Posterior vena cava (tissue), 2 donors: ENCODE measurements around the gene SNRPD1. TPM values are rescaled to one million over a fixed set of nuclear protein-coding genes. Genes with fewer than 3 reads are reported as not detected.
"Not testable (repeated sequence)": the region's sequence is repeated elsewhere in the genome, so short reads cannot be mapped to it uniquely, and the experiment has no call there.

Experiments
- DNase-seq: peaks from one replicate; pipeline ENCODE4 v3.0.0-alpha.2; 2020; ENCODE audit warnings: low spot score
- intact Hi-C, 2 donors: fragments of 100-400 bp; cut with DNase I; formaldehyde crosslinking; loops; one replicate each; pipeline versions ENCODE4 v1.14.1 to v1.14.2; 2022 to 2023
- long read RNA-seq, 2 donors: library from polyadenylated mRNA; unstranded; transcript quantifications; one replicate each; pipeline ENCODE4 v2.0.0, GENCODE V29; 2020 to 2021
- total RNA-seq, 2 donors: library from RNA; stranded (reverse); fragmentation: NEBNext Ultra II Directional; extraction: Animal tissue kit (Norgen Biotek cat#: 25700); gene quantifications; one replicate each; pipeline ENCODE4 v1.2.1, GENCODE V29; 2021
- donor health status: DM: yes; HTN: yes; CAD: no.
- donor health status: DM: yes; HTN: yes; CAD: no.

Gene SNRPD1
- 10 to 100 TPM; 32.8 to 36.5 TPM for total RNA-seq
- long read RNA-seq, donor 1, full-length matches to known transcripts, result 13 of 14 reads
- long read RNA-seq, donor 1, partial matches to known transcripts, result 0 of 14 reads
- long read RNA-seq, donor 1, other reads (novel, unspliced or antisense), result 1 of 14 reads
- long read RNA-seq, donor 2, full-length matches to known transcripts, result 46 of 53 reads
- long read RNA-seq, donor 2, partial matches to known transcripts, result 2 of 53 reads
- long read RNA-seq, donor 2, other reads (novel, unspliced or antisense), result 5 of 53 reads

DNA sequence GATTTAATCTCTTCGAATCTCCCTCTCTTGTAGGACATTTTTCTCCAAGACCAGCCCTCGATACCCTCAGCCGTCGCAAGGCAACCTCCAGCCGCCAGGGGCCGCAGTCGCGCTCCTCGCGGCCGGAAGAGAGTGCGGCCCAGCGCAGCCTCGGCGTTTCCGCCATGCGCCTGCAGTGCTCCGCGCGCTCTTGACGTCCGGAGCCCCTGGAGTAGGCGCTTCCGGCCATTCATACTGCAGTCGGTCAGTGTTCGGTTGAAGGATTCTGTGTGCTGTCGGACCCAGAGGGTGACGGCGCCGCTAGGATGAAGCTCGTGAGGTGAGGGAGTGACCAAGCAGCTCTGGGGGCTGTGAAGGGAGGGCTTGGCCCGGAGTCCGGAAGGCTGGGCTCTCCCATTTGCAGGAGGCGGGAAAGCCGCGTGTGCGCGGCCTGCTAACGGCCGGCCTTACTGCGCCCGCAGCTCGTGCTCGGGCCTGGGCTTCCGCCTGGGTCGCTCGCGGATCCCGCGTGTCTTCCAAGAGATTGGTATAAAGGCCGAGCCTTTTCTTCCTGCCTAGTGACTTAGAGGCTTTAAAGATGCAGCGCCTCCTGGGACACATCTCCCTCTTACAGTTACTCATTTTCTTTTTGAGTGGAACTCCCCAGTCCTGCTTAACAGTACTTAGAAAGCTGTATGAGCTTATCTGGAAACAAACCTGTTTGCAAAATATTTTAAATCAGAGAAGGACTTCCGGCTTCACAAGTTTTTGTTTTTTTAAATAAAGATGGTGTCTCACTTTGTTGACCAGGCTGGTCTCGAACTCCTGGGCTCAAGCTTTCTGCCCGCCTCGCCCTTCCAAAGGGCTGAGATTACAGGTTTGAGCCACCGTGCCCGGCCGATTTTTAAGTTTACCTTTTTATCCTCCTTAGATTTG lies at the start of gene SNRPD1:
SNRPD1 (plus strand) TSS at position 190 of the 915 bp plus-strand sequence; CDS start at position 306, 116 bp downstream.
- DNase-seq, result peak; percentile 97
- intact Hi-C loops, result no loop called here

DNA sequence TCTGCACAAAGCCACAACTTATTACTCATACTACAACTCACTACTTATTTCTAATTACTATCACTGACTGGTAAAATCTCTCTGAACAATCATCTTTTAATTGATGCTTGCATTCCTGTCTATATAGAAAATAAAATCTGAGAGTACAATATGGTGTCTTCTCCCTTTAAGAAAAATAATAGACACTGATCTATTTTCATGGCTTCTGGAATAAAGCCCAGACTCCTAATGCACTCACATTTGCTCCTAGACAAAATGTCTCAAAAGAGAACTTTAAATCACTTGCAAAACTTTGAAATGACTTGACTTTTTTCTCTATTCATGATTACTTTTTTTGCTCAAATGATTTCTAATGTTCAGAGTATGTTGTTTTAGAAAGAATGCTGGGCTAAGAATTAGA lies 40.3 kb upstream of the SNRPD1 start:
- intact Hi-C loops, result no loop called here
- no peak for DNase-seq

DNA sequence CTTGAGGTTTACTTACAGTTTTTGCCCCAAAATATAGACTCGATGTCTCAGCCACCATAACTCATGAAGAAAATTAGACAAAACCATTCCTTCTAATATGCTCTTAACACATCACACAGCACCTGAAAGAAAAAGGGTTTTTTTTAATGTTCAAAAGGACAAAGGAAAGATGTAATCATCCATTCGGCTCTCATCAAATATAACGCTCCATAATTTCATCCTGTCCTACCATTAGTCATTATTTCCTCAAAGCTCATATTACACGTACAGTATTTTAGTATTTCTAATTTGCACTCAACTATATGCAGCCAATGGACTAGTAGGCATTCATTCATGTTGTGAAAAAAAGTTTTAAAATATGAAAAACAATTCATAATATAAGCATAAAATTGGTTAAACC lies 36.5 kb upstream of the SNRPD1 start:
- intact Hi-C loops, result no loop called here
- no peak for DNase-seq

DNA sequence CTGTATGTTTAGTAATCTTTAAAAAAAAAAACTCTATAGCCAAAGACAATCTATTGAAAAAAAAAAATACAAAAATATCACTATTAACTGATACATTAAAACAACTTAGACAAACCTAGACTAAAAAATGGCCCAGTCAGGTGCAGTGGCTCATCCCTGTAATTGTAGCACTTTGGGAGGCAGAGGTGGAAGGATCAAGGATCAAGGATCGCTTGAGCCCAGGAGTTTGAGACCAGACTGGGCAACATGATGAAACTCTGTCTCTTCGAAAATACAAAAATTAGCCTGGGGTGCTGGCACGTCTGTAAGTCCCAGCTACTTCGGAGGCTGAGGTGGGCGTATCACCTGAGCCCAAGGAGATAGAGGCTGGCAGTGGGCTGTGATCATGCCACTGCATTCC lies 27.7 kb upstream of the SNRPD1 start:
- DNase-seq, result no peak
- intact Hi-C loops, result no loop called here

DNA sequence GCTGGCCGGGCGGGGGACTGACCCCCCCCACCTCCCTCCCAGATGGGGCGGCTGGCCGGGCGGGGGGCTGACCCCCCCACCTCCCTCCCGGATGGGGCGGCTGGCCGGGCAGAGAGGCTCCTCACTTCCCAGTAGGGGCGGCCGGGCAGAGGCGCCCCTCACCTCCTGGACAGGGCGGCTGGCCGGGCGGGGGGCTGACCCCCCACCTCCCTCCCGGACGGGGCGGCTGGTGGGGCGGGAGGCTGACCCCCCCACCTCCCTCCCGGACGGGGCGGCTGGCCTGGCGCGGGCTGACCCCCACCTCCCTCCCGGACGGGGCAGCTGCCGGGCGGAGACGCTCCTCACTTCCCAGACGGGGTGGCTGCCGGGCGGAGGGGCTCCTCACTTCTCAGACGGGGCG lies 19.8 kb upstream of the SNRPD1 start:
- intact Hi-C loops, result not testable (repeated sequence)

DNA sequence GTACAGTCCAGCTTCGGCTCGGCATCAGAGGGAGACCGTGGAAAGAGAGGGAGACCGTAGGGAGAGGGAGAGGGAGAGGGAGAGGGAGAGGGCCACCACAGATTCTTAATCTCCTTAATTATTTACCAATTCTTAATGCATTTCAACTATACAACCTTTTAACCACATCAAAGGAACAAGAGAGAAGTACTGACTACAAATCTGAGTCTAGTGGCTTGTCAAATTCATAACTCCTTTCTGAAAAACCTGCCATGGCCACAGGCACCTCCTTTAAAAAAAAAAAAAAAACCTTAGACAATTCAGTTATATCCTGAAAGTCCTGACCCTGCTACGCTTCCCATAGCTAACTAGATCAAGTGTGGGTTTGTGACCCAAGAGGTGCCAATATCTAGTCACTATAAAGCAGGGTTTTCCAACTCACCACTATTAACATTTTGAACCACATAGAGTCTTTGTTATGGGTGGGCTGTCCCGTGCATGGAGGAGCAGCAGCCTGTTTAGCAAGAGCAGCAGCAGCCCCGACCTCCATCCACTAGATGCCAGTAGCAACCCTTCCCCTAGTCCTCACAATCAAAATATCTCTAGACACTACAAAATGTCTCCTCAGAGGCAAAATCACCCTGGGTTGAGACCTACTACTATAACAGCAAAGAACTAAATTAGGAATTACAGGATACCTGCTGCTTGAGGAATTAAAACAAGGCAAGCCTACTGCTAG lies 18.4 kb upstream of the SNRPD1 start:
- DNase-seq, result no peak
- intact Hi-C loops, result no loop called here

More for the DNA sequence above, 19.8 kb upstream of the SNRPD1 start:
- DNase-seq, result not testable (repeated sequence)

DNA sequence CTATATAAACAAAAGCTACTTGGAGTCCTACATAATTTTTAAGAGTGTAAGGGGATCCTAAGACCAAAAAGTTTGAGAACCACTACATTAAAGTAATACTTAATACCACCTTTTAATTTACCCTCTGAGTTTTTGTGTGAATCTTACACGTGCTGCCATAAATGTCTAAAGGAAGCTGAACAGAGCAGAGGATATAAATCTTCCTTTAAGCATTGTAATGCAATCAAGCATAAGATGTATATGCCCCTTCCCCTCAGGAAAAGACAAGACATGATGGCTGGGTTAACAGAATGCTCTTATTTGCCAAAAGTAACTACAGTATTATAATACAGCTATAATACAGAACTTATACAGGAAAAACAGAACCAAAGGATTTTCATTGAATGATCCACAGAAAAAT lies 14.5 kb upstream of the SNRPD1 start:
- no peak for DNase-seq
- intact Hi-C loops, result no loop called here

DNA sequence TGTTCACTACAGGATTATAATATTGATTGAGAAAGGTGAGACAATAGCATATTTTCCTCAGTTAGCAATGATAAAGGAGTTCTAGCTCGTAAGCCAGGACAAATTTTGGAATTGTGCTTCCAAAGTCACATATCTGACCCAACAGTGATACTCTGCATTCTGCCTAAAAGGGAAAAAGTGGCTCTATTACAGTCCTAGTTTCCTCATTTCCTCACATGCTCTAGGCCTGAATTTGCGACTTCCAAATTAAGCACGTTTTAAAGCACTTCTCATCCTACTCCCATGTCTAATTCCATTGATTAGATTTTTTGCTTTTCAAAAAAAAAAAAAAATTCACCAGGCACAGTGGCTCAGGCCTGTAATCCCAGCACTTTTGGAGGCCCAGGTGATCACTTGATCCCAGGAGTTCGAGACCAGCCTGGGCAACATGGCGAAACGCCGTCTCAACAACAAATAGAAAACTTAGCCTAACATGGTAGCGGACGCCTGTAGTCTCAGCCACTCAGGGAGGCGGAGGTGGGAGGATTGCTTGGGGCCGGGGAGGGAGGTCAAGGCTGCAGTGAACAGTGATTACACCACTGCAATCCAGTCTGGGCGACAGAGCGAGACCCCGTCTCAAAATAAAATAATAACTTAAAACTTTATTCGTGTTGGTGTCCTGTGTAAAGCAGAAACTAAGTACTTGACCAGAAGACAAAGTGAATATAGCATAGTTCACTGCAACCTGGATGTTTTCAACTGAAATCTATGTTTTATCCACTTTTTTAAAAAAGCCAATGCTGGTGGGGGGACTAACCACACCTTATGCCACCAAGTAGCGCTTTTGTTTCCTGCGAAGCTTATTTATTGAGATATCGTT lies 13.2 kb upstream of the SNRPD1 start:
- intact Hi-C loops, result no loop called here
- no peak for DNase-seq

DNA sequence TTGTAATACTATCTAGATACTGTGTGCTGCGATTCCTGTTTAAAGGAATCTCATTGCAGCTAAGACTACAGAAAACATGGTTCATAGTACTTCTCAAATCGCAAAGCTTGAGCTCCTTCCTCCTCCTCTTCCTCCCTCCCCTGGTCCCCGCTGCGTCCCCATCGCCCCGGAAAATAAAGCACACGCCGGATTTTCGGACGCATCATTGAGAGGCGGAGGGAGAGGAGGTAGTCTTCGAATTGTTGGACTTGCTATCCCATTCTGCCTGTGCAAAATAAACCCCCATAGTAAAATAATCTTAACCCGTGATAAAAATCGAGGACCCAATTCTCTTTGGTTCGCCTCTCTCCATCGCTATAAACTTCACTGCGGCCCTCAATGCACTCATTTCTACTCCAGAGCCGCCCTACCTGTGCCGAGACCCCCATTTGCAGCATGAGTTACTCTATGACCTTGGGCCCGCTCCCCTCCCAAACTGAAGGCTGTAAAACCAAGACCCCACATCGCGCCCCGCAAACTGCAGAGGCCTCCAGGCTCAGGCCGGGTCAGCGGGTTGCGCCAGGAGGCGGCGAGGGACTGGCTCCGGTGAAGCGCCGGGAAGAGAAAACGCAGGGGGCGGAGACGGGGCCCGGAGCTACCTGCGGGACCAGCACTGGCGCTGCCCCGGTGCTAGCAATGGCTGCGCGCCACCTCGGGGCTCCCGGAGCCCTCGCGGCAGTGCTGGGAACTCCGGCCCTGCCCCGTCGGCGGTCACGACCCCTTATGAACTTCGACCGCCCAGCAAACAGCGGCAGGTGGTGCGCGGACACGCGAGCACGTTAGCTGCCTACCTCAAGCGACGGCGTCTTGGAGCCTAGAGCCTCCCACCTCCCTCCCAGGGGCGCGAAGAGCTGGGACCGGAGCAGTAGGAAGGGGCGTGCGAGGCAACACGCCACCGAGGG lies 12.3 kb upstream of the SNRPD1 start:
- intact Hi-C loops, result no loop called here
- peak; percentile 83 for DNase-seq

DNA sequence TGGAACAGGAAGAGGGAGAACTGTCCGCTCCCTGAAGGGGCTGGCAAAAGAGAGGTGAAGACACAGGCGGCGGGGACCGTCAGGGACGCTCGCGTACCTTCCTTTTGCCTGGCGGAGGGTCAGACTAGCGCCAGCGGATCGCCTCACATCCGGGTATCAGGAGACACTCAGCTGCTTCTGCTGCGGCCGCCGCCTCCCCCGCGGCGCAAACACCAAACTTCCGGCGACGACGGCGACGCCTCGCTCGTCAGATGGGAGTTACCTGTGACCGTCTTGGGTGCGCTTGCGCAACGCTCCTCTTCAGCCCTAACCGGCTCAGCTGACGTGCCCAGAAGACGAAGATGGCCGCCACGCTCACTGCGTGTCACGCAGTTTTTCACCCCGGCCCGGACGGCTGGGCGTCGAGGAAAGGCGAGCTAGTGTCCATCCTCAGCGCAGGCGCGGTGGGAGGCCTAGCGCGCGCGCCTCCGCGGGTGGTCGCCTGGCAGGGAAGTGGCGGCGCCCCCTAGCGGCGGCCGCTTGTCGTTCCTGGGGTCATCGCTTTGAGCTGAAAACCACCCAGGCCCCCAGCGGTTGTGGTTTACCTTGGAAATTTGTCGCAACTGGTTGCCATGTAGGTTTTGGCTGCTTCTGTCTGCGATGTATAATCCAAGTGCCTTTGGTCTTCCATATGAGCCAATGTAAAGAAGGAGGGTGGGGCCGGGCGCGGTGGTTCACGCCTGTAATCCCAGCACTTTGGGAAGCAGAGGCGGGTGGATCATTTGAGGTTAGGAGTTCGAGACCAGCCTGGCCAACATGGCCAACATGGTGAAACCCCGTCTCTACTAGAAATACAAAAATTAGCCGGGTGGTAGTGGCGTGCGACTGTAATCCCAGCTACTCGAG lies 11.3 kb upstream of the SNRPD1 start, which contains the start of gene ESCO1:
ESCO1 (minus strand) TSS at position 179 of the 885 bp plus-strand sequence. CDS start 25,861 bp downstream, outside the sequence.
- intact Hi-C loops, result no loop called here
- DNase-seq, result peak; percentile 99

DNA sequence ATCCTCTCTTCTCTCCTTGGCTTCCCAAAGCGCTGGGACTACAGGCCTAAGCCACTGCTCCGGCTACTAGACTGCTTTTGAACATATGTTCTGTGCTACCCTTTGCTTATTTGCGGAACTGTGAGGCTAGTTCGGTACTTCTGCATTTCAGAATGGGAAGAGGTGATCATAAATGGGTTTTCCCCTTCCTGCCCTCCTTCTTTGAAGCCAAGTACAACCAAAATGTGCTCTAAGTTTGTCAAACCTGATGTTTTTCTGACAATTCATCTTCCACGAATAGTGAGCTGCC lies 9.9 kb upstream of the SNRPD1 start:
- DNase-seq, result no peak
- intact Hi-C loops, result no loop called here

DNA sequence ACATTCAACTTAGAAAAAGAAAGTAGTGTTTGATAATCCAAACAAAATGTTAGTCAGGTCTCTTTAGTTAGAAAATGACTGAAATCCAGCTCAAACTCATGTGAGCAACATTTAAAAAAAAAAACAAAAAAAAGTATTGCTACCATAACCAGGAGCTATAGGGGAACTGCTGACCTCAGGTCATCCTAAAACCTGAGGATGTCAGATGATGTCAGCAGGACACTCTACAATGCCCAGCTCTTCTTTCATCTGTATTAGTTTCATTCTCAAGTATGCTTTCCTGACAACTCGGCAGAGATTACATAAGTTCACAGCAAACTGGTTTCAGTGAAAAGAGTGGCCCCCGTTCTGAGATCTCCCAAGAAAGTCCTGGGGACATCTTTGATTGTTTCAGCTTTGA lies 7.4 kb upstream of the SNRPD1 start:
- DNase-seq, result no peak
- intact Hi-C loops, result no loop called here

DNA sequence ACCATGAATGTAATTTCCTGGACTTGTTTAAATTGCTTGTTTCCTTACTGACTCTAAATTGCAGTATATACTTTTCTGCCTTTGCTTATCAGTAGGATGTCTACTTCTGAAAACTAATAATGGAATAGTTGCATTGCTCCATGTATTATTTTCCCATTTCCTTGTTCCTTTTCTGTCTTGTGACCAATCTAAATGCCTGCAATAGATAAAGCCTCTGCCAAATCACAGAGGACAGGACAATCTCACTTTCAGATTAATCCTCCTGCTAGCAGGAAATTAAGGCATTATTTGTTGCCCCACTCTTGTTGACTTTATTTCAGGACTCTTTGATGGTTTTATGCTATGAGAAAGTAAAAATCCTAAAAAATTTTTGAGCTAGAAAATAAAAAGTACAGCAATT lies 6.9 kb upstream of the SNRPD1 start:
- intact Hi-C loops, result no loop called here
- DNase-seq, result no peak

DNA sequence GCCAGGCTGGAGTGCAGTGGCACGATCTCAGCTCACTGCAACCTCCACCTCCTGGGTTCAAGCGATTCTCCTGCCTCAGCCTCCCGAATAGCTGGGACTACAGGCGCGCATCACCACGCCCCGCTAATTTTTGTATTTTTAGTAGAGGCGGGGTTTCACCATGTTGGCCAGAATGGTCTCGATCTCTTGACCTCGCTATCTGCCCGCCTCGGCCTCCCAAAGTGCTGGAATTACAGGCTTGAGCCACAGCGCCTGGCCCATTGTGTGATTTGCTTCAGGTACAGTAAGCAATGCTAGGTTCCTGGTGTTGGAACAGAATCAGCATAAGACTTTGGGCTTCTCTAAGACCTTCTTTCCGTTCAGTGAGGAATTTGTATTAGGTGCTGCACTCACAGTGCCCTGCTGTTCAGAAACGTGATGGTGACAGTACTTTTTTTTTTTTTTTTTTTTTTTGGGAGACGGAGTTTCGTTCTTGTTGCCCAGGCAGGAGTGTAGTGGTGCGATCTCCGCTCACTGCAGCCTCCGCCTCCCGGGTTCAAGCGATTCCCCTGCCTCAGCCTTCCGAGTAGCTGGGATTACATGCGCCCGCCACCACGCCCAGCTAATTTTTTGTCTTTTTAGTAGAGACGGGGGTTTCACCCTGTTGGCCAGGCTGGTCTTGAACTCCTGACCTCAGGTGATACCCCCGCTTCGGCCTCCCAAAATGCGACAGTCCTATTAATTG lies 551 bp upstream of the SNRPD1 start:
- intact Hi-C loops, DNase-seq: not testable (repeated sequence)

DNA sequence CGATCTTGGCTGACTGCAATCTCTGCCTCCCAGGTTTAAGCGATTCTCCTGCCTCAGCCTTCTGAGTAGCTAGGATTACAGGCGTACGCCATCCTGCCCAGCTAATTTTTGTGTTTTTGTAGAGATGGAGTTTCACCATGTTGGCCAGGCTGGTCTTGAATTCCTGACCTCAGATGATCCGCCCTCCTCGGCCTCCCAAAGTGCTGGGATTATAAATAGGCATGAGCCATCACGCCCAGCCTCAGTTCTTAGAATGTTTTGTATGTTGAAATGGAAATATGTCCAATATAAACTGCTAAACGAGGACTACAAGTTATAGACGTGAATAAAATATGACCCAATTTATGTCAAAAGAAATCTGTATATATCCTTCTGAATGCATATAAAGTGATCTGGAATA lies 9.5 kb downstream of the SNRPD1 start:
- intact Hi-C loops, DNase-seq: not testable (repeated sequence)

DNA sequence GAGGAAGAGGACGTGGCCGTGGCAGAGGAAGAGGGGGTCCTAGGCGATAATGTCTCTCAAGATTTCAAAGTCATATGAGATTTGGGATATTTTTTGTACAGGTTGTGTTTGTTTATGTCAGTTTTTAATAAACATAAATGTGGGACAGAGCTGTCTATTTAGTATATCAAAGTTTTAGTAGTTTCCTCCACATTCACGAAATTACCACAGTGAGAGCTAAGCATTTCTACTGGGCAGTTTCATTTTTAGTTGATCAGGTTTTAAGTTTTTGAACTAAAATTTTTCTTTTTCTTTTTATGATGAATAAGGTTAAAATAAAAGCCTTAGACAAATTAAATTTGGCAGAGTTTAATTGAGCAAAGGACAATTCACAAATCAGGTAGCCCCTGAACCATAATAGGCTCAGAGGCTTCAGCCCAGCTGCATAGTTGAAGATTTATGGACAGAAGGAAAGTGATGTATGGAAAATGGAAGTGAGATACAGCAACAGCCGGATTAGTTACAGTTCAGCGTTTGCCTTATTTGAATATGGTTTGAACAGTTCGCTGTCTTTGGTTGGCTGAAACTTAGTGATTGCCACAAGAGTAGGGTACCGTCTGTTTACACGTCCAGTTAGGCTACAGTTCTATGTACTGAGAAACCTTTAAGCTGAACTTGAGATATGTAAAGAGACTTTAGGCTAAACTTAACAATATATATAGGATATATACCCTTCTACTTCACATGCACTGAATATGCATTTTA lies 17.1 kb downstream of the SNRPD1 start:
- intact Hi-C loops, result no loop called here
- no peak for DNase-seq
